RWPE1 (cell line): ENCODE measurements around the gene LGALS12.

Experiments
- CTCF ChIA-PET: fragments of 350-600 bp; sonication (Branson Sonifier 250); formaldehyde crosslinking; extraction: SDS; loops from one replicate; lab custom pipeline; 2021; lab: Yijun Ruan, JAX
- POLR2A ChIA-PET: fragments of 400-600 bp; formaldehyde crosslinking; extraction: SDS; loops from one replicate; lab custom pipeline; 2020; ENCODE audit warnings: antibody characterized with exemption; ENCODE audit not compliant: low non-redundant PET; lab: Yijun Ruan, JAX
- DNase-seq: peaks from one replicate; pipeline ENCODE4 v3.0.0; 2012; ENCODE audit warnings: low spot score
- H3K27ac ChIP-seq: fragments of 450-650 bp; 2 replicates; pipeline ENCODE4 v1.5.1; 2017
- TF ChIP-seq, protein P1 (sequence below): fragments of 450-650 bp; conservative IDR thresholded peaks from 2 replicates; pipeline ENCODE4 v1.5.1; 2017; ENCODE audit warnings: low read depth, mild to moderate bottlenecking

Gene LGALS12

DNA sequence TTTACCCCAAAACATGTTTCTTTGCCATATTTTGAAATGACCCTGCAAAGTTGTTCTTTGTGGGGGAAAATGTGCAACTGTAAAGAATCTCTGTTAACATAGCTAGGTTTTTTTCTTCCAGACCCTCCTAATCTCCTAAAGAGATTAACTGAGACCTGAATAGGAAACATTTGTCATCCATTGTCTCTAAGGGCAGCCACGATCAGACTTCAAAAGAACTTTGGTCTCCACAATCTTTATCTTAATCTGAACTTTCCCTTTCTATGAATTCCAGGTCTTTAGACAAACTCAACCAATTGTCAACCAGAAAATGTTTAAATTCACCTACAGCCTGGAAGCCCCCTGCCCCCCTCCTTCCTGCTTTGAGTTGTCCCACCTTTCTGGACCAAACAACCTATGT, 4.6 kb upstream of the LGALS12 start:
- ChIA-PET CTCF (no interaction called here), POLR2A (no interaction called here)
- no peak for DNase-seq
- TF ChIP-seq, protein P1, sequence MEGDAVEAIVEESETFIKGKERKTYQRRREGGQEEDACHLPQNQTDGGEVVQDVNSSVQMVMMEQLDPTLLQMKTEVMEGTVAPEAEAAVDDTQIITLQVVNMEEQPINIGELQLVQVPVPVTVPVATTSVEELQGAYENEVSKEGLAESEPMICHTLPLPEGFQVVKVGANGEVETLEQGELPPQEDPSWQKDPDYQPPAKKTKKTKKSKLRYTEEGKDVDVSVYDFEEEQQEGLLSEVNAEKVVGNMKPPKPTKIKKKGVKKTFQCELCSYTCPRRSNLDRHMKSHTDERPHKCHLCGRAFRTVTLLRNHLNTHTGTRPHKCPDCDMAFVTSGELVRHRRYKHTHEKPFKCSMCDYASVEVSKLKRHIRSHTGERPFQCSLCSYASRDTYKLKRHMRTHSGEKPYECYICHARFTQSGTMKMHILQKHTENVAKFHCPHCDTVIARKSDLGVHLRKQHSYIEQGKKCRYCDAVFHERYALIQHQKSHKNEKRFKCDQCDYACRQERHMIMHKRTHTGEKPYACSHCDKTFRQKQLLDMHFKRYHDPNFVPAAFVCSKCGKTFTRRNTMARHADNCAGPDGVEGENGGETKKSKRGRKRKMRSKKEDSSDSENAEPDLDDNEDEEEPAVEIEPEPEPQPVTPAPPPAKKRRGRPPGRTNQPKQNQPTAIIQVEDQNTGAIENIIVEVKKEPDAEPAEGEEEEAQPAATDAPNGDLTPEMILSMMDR, result no peak
- H3K27ac ChIP-seq, result no peak overlapping the region

DNA sequence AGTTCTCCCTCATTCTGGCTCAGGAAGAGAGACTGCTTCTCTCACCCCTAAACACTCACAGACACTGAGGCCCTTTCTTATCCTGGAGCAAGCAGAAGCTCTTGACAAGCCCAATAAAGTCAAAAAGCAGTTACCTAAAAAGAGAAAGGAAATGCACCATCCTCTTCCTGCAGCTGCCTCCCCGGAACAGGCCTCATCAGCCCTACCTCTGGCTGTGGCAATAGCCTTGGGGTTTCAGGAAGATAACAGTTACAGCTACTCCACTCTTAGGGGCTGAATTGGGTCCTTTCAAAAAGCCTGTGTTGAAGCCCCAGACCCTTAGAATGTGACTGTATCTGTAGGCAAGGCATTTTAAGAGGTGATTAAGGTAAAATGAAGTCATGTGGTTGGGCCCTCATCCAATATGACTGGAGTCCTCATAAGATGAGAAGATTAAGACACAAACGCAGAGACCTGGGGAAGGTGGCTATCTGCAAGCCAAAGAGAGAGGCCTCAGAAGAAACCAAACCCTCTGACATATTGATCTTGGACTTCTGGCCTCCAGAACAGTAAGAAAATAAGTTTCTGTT, 3.5 kb upstream of the LGALS12 start:
- CTCF ChIA-PET, result no interaction called here
- no peak for DNase-seq
- POLR2A ChIA-PET, result no interaction called here
- H3K27ac ChIP-seq, result no peak overlapping the region
- TF ChIP-seq, protein P1, result no peak

DNA sequence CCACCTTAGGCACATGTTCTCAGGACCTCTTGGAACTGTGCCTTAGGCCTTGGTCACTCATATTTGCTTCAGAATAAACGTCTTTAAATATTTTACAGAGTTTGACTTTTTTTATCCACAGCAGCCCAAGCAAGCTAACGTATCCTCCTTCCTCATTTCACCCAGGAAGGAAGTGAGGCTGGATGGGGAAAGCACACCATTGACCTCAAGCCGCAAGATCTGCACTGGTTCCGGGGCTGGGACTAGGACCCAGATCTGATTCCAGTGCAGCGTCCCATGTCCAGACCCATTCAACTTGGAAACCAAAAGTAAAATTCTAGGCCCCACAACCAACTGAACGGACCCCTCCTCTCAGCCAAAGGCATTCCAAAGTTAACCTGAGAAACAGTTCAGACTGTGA, 2.4 kb upstream of the LGALS12 start:
- ChIA-PET POLR2A (no interaction called here), CTCF (no interaction called here)
- DNase-seq, result no peak
- TF ChIP-seq, protein P1, result no peak
- no peak overlapping the region for H3K27ac ChIP-seq

DNA sequence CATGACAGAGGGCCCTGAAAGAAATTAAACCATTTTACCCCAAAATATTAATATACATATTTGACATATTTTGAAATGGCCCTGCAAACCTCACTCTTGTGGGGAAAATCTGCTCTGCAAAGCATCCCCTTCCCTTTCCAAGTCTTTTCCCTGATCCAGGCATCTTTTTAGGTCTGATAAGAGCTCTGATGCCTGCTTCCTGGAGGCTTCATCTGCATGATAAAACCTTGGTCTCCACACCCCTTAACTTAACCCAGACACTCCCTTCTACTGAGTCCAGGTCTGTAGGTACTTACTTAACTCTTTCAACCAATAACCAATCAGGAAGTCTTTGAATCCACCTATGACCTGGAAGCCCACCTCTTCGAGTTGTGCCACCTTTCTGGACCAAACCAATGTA, 1.8 kb upstream of the LGALS12 start:
- ChIA-PET CTCF (no interaction called here), POLR2A (no interaction called here)
- no peak overlapping the region for H3K27ac ChIP-seq
- TF ChIP-seq, protein P1, result no peak
- no peak for DNase-seq

DNA sequence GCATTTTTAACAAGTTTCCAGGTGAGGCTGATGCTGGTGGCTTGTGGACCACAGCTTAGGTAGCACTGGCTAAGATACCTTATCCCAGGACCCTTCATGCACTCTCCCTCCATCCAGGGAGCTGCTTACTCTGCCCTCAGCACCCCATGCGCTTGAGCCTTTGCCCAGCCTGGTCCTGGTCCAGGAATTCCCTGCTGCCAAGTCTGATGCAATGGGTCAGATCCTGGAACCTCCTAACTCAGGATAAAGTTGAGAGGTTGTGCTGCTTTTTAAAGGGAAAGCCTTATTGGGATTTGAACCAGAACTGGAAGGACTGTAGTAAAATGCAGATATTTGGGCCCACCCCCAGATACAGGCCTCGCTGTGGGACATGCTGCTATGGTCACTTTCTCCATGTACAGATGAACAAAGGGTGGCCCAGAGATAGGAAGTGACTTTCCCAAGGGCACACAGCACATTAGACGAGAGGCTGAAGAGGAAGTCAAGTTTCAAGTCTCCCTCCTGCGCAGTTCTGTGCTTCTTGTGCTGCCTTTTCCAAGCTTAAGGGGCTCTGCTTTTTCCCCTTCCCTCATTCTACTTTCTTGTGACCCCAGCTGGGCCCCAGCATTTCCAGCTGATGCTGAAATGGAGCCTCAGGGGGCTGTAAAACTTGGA, 824 bp upstream of the LGALS12 start:
- H3K27ac ChIP-seq, result no peak overlapping the region
- ChIA-PET CTCF (interaction anchor here (0.6 kb wide), 1 partner anchor 32 kb away, joined by 4 read pairs; no protein-coding TSS in a partner anchor), POLR2A (no interaction called here)
- no peak for DNase-seq
- TF ChIP-seq, protein P1, result no peak

DNA sequence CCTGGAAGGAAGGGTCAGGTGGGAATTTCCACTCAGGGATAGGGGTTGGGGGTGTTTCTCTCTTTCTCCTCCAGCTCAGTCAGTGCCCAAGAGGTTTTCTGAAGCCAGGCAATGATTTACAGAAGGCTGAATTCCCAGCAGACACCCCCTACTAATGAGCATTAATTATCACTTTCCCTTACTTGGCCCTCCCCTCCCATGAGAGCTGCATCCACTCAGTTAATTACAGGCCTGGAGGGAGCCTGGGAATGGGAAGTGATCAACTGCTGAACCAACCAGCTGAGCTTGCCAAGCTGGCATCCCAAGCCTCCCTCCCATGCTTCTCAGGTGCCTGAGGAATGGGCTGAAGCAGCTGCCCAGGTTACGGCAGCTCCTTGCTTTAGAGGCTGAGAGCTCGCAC, 992 bp downstream of the LGALS12 start:
- TF ChIP-seq, protein P1, result no peak
- ChIA-PET POLR2A (no interaction called here), CTCF (interaction anchor here (0.6 to 1.1 kb wide), 2 partner anchors 14 to 143 kb away, joined by 3 to 4 read pairs; no protein-coding TSS in a partner anchor)
- H3K27ac ChIP-seq, result no peak overlapping the region
- no peak for DNase-seq
